Measurements from ENCODE around the gene UTY. TPM values are rescaled to one million over a fixed set of nuclear protein-coding genes. Genes with fewer than 3 reads are reported as not detected.

UTY gene
- total RNA-seq, 4 donors from 2014 or later, result 0.19 to 27.4 (median 17.6) TPM; not detected in 1

- WGBS, result no CpG with 5 or more reads among the region's 5 CpGs
Measured at GRCh38 chrY:13423281-13423732, 56.5 kb downstream of the UTY start.

DNA sequence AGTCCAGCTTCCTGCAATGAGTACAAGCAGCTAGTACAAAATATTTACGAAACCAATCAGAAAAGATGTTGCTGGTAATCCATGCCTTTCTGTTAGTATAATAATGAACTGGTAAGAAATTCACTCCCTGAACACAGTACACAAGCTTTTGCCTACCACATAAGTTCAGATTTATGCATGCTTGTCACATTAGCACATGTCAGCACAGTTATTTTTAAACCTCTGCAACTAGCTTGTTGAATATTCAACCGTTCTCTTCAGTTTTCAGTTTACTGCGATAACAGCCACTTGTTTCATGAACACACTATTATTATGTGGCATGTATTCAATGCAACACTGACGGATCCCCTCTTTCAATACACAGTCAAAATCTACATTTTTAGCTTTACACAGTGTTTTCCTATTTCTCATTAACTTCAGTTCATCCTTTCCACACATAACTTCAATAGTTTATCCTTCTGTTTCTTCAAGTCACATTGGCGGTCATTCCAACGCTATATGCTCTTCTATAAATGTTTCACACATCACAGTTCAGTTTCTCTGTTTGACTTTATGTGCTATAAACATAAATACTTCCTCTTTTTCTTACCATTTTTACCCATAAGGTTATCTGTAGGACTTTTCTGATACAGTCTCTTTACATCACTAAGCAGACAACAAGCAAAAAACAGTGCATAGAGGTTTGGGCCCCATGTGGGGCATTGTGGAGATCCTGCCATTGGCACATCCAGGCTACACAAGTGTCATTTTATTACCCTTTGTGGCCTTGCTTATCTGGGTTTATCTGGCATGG lies 62.8 kb downstream of the UTY start:
- TF ChIP-seq POLR2A (IDR thresholded peaks at IDR 0.05; ENCODE audit: low read depth) (no peak), POLR2AphosphoS5 (IDR thresholded peaks at IDR 0.05) (no peak), EP300 (IDR thresholded peaks at IDR 0.05) (no peak), CTCF (IDR thresholded peaks at IDR 0.05) (no peak)
- no CpG with 5 or more reads among the region's 6 CpGs for WGBS
- peaks cover 0 to 20% (median 9%) of the 10 kb centered on the region in 4 donors for H3K4me1 ChIP-seq
- H3K27me3 ChIP-seq, result no peaks in the 10 kb centered on the region
- H3K27ac ChIP-seq (replicated peaks in 1 of 4), result no peak overlapping the region
- intact Hi-C loops (cut with DNase I), result no loop called here
- H3K36me3 ChIP-seq, result peaks cover 0 to 5% (median 0%) of the 10 kb centered on the region in 4 donors
- no peak for DNase-seq (ENCODE audit: extremely low spot score)
- H3K9me3 ChIP-seq, result no peaks in the 10 kb centered on the region
- no peak overlapping the region for H3K4me3 ChIP-seq

More at GRCh38 chrY:13423281-13423732, 56.5 kb downstream of the UTY start:
- no peak overlapping the region for H3K4me3 ChIP-seq
- peaks cover 0 to 27% (median 11%) of the 10 kb centered on the region in 4 donors for H3K4me1 ChIP-seq
- DNase-seq (ENCODE audit: extremely low spot score), result no peak
- no peaks in the 10 kb centered on the region for H3K27me3 ChIP-seq
- H3K27ac ChIP-seq (replicated peaks in 1 of 4), result peak overlapping the region in 1 of 4 donors; percentile 14
- no peaks in the 10 kb centered on the region for H3K36me3 ChIP-seq
- H3K9me3 ChIP-seq, result peaks cover 0 to 4% (median 0%) of the 10 kb centered on the region in 4 donors
- no peak for TF ChIP-seq EP300 (IDR thresholded peaks at IDR 0.05)
- TF ChIP-seq CTCF (IDR thresholded peaks at IDR 0.05), result peak in 1 of 3 experiments; percentile 9
- intact Hi-C loops (cut with DNase I), result no loop called here

GRCh38 chrY:13415556-13415955 lies 64.3 kb downstream of the UTY start:
- Histone ChIP-seq H3K4me3 (no peak overlapping the region), H3K27me3 (no peaks in the 10 kb centered on the region), H3K36me3 (peaks cover 0 to 8% (median 0%) of the 10 kb centered on the region in 4 donors), H3K27ac (replicated peaks in 1 of 4) (no peak overlapping the region), H3K4me1 (peaks cover 0 to 18% (median 9%) of the 10 kb centered on the region in 4 donors), H3K9me3 (no peaks in the 10 kb centered on the region)
- TF ChIP-seq POLR2A (IDR thresholded peaks at IDR 0.05; ENCODE audit: low read depth), result no peak
- TF ChIP-seq CTCF (IDR thresholded peaks at IDR 0.05), result no peak
- TF ChIP-seq POLR2AphosphoS5 (IDR thresholded peaks at IDR 0.05), result no peak
- TF ChIP-seq EP300 (IDR thresholded peaks at IDR 0.05), result no peak
- no peak for DNase-seq (ENCODE audit: extremely low spot score)
- intact Hi-C loops (cut with DNase I), result no loop called here

DNA sequence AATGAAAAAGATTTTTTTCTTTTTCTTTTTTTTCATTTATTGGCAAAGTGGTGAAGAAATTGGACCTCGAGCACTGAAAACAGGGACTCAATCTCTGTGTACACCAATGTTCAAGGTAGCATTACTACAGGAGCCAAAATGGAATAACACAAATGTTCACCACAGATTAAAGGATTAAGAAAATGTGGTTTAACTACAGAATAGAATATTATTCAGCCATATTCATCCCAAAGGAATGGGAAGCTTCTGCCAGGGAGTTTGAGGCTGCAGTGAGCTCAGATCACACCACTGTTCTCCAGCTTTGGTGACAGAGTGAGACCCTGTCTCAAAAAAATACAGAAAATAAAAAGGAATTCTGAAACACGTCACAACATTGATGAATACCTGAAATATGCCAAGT lies 81.0 kb downstream of the UTY start:
- TF ChIP-seq CTCF (IDR thresholded peaks at IDR 0.05), result no peak
- TF ChIP-seq POLR2A (IDR thresholded peaks at IDR 0.05; ENCODE audit: low read depth), result no peak
- TF ChIP-seq EP300 (IDR thresholded peaks at IDR 0.05), result no peak
- no peak for TF ChIP-seq POLR2AphosphoS5 (IDR thresholded peaks at IDR 0.05)

More for the DNA sequence above, 81.0 kb downstream of the UTY start:
- Histone ChIP-seq H3K4me3 (no peak overlapping the region), H3K27me3 (no peaks in the 10 kb centered on the region), H3K9me3 (no peaks in the 10 kb centered on the region), H3K4me1 (peaks cover 0 to 19% (median 0%) of the 10 kb centered on the region in 4 donors), H3K36me3 (no peaks in the 10 kb centered on the region), H3K27ac (replicated peaks in 1 of 4) (no peak overlapping the region)
- intact Hi-C loops (cut with DNase I), result no loop called here
- WGBS, result no CpG with 5 or more reads among the region's 2 CpGs
- DNase-seq (ENCODE audit: extremely low spot score), result no peak
